NCI-H1436 treated with DMSO at 0.1 percent for 48 hours (cell line): ENCODE results near the gene TENM4.

Source experiments
- DNase-seq: peaks from one replicate; lab custom pipeline; 2025; lab: John Stamatoyannopoulos, UW

Gene TENM4

GRCh38 chr11:79342686-79343085 lies 98.1 kb downstream of the TENM4 start:
- DNase-seq, result no peak

DNA sequence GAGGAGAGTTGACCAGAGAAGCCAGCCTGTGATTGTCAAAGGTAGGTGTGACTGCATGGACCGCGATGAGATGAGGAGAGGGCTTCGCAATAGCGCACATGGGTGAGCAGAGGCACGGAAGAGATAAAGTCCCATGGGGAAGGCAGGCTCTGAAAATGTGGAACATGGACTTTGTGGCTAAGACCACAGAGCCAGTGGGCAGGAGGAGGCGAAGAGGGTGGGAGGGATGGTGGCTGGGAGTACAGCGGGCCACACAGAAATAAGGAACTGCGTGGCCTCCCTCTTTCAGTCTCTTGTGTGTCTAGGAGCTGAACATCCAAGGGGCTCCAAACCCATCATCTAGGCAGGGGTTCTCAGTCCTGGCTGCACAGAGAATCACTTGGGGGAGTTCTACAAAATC lies 98.6 kb downstream of the TENM4 start:
- no peak for DNase-seq

DNA sequence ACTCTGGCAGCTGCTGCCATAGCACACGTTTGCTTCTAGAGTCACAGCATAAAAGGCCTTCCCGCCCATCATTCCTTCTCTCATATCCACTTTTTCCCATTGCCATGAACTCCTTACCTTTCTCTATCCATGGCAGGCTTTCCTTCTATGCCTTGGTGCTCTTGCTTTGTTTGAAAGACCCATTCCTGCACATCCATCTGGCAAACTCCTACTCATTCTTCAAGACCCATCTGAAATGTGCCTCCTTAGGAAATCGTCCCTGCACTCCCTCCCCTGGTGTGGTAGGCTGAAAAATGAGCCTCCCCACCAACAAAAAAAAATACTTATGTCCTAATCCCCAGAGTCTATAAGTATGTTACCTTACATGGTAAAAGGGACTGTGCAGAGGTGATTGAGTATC lies 100.3 kb downstream of the TENM4 start:
- no peak for DNase-seq

- no peak for DNase-seq
Observed at GRCh38 chr11:79336797-79337517, 103.9 kb downstream of the TENM4 start.

- no peak for DNase-seq
Observed at GRCh38 chr11:79335681-79336080, 105.1 kb downstream of the TENM4 start.

- no peak for DNase-seq
Observed at GRCh38 chr11:79333355-79333754, 107.5 kb downstream of the TENM4 start.

- no peak for DNase-seq
Observed at GRCh38 chr11:79332017-79332416, 108.8 kb downstream of the TENM4 start.

GRCh38 chr11:79331203-79331901 lies 109.5 kb downstream of the TENM4 start:
- DNase-seq, result no peak

DNA sequence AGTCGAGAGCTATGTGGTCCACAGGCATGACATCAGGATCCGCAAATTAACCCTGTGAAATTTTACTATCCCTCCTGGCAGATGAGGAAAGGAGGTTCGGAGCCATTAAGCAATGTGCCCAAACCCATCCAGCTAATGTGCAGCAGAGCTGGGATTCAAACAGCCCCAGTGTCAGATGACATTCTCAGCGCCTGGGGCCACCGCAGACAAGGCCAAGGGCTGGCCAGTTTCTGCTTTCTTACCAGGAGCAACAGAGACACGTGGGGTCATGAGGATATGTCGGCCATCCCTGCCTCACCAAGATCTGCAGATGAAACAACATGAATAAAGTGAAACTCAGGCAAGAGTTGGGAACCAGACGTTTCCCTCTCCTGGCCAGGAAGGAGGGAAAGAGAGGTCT lies 110.2 kb downstream of the TENM4 start:
- no peak for DNase-seq

DNA sequence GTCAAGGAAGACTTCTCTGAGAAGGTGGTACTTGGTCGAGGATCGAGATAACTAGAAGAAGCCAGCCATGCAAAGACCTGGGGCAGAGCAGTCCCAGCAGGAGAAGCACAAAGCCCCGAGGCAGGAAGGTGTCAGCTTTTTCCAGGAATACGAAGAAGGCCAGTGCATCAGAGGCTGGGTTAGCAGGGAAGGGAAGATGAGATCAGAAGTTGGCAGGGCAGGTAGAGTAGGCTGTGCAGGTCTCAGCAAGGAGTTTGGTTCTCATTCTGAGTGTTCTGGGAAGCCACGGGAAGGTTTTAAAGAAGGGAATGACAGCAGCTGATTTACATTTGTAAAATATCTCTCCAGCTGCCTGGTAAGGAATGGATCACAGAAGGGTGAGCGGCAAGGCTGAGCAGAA lies 111.3 kb downstream of the TENM4 start:
- DNase-seq, result no peak

DNA sequence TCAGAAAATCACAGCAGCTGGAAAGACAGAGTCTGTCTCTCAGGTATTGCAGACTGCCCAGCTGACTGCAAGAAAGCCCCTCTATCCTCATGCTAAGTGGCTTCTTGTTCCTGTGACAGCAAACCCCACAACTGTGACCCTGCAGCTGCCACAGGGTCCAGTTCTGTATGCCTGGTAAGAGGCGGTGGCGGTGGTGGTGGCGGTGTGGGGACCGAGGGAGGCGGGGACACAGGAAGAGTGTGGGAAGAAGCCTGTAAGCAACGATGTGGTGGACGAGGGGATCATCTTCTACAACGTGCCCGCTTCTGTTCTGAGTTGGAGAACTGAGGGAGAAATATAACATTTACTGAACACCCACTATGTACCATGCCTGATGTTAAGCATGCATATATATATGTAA lies 112.4 kb downstream of the TENM4 start:
- no peak for DNase-seq

DNA sequence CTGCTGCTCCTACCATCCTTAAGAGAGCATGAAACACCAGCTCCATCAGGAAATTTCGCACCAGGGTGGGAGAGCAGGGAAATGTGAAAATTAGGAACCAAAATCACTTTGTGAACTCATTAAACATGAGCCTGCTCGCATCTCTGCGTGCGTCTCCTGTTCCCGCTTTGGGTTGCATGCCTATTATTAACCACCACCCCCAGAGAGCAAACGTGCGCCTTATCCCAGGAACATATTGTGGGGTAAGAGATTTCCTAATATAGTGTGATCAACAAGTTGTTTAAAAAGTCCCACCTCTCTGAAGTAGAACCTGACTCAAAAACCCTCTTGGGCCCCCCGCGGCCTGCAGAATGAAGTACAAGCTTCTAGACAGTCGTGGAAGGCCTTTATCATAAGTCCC lies 115.0 kb downstream of the TENM4 start:
- DNase-seq, result no peak

DNA sequence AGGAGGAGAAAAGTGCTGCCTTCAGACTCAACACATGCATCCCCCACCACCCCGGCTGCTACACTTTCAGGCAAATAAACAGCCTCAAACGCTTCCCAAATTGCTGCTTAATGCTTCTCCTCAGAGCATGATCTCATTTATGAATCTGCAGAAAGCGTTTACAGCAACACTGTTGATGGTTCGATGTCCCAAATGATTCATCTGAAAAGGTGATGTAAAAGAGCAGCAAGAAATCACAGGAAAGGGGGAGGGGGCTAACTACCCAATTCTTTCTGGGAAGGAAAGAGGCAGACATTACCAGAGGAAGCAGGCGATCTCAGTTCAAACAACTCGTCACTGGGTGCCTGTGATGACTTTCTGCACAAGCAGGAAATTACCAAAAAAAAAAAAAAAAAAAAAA lies 119.6 kb downstream of the TENM4 start:
- no peak for DNase-seq

DNA sequence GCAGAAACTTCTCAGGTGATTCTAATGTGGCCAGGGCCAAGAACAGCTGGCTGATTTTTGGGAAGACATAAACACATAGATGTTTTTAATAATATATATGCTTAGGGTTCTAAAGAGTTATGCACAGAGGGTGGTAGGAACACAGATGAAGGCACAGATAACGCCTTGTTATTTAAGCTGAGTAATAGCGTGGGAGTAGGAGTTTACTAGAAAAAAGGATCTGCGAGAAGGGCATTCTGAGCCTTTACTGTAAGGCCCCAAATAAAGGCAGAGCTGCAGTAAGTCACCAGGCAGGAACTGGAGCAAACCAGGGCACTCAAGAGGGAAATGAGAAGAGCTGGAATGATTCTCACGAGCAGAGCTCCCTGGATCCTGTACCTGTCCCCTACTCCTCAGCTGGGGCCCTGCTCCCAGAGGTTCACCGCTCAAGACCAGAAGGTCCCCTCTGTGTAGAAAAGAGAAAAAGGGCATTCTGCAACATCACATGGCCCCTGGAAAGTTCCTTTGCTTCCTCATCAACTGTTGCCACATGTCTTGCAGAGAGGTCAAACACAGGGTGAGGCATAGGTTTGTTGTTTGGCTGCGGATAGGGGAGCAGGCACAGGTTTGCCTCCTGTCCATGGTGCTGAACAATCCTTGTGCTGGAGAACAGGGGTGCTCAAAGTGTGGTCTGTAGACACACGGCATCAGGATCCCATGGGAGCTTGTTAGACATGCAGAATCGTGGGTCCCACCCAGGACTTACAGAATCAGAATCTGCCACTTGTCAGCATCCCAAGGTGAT lies 125.7 kb downstream of the TENM4 start:
- DNase-seq, result no peak

GRCh38 chr11:79313530-79313913 lies 127.3 kb downstream of the TENM4 start:
- DNase-seq, result no peak

- no peak for DNase-seq
Observed at GRCh38 chr11:79312617-79313529, 128.0 kb downstream of the TENM4 start.

DNA sequence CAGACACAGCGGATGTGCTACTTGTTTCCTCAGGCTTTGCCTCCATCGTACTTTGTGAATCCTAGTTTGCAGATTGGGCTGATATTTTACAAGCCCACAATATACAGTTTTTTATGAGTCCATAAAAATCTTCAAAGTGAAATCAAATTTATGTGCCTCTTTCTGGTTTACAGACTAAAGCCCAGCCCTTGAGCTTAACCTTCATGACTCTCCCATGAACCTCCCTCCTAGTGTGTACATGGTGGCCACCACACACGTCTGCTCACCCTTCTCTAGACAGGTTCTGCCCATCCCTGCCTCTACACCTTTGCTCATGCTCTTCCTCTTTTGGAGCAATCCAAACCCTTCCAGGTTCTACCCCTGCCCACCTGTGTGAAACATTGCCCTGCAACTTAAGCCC lies 129.4 kb downstream of the TENM4 start:
- no peak for DNase-seq

DNA sequence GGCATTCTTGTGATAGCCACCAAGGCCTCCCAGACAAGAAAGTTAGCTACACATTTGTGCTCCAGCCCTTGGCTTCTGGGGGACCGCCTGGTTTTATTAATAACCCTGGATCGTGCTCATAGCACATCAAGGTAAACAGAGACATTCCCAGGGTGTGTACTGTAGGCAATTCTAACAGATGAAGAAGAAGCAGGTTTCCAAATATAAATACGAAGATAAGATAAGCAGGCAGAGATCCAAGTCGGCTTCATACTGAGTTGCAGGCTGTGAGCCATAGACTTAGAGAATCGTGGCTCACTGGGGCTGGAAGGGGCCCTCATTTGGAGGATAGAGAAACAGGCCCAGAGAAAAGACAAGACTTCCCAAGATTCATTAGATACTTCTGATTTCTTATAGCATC lies 131.4 kb downstream of the TENM4 start:
- no peak for DNase-seq

GRCh38 chr11:79308429-79308828 lies 132.4 kb downstream of the TENM4 start:
- no peak for DNase-seq

DNA sequence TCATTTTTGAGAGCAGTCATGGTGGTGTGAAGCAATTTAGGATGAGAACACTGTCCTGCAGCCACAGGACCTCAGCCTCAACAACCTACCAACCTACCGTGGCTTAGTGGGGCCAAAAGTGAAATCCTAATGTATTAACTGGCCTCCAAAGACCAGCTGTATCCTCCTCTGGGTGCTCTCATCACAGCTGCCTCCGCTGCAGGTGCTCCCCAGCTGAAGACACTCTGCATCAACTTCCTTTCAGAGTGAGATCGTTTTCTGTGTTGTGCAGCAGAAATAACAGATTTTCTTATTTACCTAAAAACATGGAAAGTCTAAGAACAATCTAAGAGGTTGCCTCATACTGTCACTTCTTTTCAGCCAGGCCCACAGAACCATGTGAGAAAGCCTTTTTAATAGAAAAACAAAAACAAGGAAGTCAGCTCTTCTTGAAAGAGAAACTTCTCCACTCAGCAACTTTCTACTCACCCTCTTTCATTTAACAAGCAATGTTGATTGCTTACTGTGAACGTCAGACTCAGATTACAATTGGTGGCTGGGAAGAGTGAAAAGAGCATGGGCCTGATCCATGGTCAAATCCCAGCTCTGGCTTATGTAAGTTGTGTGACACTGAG lies 136.1 kb downstream of the TENM4 start:
- DNase-seq, result no peak

DNA sequence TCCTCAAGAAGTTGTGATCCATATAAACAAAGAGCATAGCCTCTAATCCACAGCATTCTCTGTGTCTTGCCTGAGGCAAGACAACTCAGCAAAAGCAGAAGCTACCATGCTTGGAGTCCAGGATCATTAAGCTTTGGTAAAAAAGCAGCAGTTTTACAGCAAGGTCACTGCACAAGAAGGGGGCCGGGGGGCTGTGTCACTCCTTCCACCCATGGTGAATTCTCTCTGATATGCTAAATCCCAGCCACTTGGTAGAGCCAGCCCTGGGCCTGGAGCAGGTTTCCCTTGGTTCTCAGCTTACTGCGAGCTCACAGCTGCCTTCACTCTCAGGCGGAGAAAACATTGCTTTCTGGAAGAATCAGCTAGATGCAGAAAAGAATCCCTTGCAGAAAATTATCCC lies 144.7 kb downstream of the TENM4 start:
- no peak for DNase-seq
